LNCaP clone FGC (cell line): ENCODE data around the gene NAGLU.
A peak's percentile ranks its signal among the peaks of the same experiment; 100 is the strongest.

ENCODE experiments used
- DNase-seq: peaks from one replicate; pipeline ENCODE4 v3.0.0-alpha.2; 2011; ENCODE audit warnings: low read depth
- H3K4me3 ChIP-seq: 2 replicates; pipeline ENCODE4 v1.5.1; 2011; ENCODE audit warnings: mild to moderate bottlenecking, low read depth, low read length, control low read depth
- CTCF ChIP-seq: IDR thresholded peaks from 2 replicates; pipeline ENCODE4 v1.5.1; 2012; ENCODE audit warnings: mild to moderate bottlenecking; ENCODE audit not compliant: control insufficient read depth, insufficient read depth; ENCODE audit errors: extremely low read depth

Gene NAGLU

GRCh38 chr17:42565523-42566214, 29.6 kb downstream of the NAGLU start:
- H3K4me3 ChIP-seq: no peak overlapping the region
- no peak for DNase-seq
- TF ChIP-seq CTCF: no peak

GRCh38 chr17:42566215-42566882, 30.3 kb downstream of the NAGLU start:
- H3K4me3 ChIP-seq: peak overlapping the region; percentile 92
- no peak for TF ChIP-seq CTCF
- DNase-seq: no peak

GRCh38 chr17:42566883-42567573, 31.0 kb downstream of the NAGLU start, which contains the start of gene MLX:
MLX (plus strand) TSS chr17:42567100; CDS start chr17:42567125, 25 bp downstream.
- H3K4me3 ChIP-seq: peak within 1 kb of the TSS; percentile 92
- DNase-seq: peak; percentile 66
- TF ChIP-seq CTCF: no peak

- no peak for TF ChIP-seq CTCF
- DNase-seq: no peak
- no peak overlapping the region for H3K4me3 ChIP-seq
Observed at GRCh38 chr17:42568341-42569111, 32.5 kb downstream of the NAGLU start.

GRCh38 chr17:42571435-42572225, 35.6 kb downstream of the NAGLU start:
- TF ChIP-seq CTCF: no peak
- peak; percentile 89 for DNase-seq

GRCh38 chr17:42573095-42573494, 37.1 kb downstream of the NAGLU start:
- TF ChIP-seq CTCF: no peak
- no peak overlapping the region for H3K4me3 ChIP-seq
- no peak for DNase-seq

More at GRCh38 chr17:42571435-42572225, 35.6 kb downstream of the NAGLU start:
- peak overlapping the region; percentile 4; the same call in 1 of the 2 replicates for H3K4me3 ChIP-seq
